GOT3 (cell line): Measurements from ENCODE around the gene GPR55.
"Not testable (repeated sequence)": the region's sequence is repeated elsewhere in the genome, so short reads cannot be mapped to it uniquely, and the experiment has no call there.

Experiments used
- DNase-seq: peaks from one replicate; lab custom pipeline; 2025; ENCODE audit warnings: mixed read lengths; lab: John Stamatoyannopoulos, UW

GPR55 gene, protein sequence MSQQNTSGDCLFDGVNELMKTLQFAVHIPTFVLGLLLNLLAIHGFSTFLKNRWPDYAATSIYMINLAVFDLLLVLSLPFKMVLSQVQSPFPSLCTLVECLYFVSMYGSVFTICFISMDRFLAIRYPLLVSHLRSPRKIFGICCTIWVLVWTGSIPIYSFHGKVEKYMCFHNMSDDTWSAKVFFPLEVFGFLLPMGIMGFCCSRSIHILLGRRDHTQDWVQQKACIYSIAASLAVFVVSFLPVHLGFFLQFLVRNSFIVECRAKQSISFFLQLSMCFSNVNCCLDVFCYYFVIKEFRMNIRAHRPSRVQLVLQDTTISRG

GRCh38 chr2:230924470-230925341 lies at the start of gene GPR55:
GPR55 (minus strand) TSS chr2:230925242; CDS start chr2:230910962, 14,280 bp downstream.
- DNase-seq, result no peak

DNA sequence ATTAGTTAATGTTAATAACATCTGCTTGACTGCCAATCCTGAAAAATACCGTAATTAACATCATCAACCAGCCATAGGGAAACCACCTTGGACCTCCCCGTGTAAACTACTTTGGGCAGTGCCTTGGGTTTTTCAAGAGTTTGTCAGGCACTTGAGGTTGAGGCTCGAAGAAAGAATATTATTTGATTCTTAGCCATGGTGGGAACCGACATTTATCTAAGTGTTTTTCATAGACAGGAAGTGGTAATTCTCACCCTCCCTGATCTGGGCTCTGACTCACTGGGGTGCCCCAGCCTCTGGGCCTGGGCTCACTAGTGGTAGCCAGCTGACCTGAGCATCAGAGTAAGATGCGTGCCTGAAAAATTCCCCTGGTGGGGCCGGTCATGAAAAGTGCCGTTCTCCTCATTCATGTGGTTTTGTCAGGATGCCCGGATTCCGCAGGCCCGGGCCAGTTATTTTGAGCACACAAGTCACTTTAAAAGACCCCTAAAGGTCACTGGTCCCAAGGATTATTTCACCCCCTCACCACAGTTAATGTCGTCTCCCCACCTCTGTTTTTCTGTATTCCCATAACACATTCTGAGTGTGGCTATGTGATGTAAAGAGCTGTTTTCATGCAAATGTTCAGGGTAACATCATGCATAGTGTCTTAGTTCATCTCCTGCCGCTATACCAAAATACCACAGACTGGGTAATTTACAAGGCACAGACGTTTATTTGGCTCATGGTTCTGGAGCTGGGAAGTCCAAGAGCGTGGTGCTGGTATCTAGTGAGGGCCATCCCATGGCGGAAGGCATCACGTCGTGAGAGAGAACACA lies 49.3 kb upstream of the GPR55 start:
- DNase-seq, result no peak

GRCh38 chr2:230972046-230972445 lies 47.0 kb upstream of the GPR55 start:
- DNase-seq, result no peak

DNA sequence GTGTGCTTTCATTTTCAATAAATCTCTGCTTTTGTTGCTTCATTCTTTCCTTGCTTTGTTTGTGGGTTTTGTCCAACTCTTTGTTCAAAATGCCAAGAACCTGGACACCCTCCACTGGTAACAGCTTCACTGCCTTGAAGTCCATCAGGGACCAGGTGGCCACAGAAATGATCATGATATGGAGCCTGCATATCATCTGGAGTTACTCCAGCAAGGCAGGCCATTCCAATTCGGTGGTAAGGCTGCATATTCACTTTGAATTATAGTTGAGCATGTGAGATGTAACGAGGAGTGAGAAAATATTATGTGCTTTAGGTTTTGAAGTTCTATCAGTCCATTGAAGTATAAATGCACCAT lies 44.6 kb upstream of the GPR55 start:
- no peak for DNase-seq

- DNase-seq, result no peak
Measured at GRCh38 chr2:230968921-230969658, 44.0 kb upstream of the GPR55 start.

DNA sequence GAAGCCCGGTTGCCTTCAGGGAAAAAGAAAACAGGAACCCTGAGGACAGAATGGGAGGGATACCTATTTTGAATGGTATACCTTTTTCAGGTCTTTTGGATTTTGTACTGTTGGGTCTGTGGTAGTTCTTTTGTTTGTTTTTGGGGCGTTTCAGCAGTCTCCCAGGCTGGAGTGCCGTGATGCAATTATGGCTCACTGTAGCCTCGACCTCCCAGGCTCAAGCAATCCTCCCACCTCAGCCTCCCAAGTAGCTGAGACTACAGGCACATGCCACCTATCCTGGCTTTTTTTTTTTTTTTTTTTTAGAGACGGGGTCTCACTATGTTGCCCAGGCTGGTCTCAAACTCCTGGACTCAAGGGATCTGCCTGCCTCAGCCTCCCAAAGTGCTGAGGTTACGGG lies 43.3 kb upstream of the GPR55 start:
- DNase-seq, result not testable (repeated sequence)

DNA sequence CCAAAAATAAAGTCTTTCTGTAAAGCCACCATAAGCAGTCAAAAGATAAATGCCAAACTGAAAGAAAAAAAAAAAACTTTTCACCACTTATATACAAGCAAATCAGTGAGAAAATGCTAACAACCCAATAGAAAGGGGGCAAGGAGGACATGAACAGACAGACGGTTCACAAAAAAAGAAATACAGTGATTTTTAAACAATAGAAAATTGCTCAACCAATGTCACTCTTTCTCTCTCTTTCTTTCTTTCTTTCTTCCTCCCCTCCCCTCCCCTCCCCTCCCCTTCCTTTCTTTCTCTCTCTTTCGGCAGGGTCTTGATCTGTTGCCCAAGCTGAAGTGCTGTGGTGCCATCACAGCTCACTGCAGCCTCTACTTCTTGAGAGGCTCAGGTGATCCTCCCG lies 42.1 kb upstream of the GPR55 start:
- DNase-seq, result no peak

DNA sequence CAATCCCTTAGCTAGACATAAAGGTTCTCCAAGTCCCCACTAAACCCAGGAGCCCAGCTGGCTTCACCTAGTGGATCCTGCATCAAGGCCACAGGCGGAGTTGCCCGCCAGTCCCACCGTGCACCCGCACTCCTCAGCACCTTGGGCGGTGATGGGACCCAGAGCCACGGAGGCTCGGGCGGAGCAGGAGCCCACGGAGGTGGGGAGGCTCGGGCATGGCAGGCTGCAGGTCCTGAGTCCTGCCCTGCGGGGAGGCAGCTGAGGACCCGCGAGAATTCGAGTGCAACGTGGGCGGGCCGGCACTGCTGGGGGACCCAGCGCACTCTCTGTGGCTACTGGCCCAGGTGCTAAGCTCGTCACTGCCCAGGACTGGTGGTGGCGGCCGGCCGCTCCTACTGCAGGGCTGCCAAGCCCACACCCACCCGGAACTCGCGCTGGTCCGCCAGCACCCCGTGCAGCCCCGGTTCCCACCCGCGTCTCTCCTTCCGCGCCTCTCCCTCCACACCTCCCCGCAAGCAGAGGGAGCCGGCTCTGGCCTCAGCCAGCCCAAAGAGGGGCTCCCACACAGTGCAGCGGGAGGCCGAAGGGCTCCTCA lies 39.2 kb upstream of the GPR55 start:
- no peak for DNase-seq

DNA sequence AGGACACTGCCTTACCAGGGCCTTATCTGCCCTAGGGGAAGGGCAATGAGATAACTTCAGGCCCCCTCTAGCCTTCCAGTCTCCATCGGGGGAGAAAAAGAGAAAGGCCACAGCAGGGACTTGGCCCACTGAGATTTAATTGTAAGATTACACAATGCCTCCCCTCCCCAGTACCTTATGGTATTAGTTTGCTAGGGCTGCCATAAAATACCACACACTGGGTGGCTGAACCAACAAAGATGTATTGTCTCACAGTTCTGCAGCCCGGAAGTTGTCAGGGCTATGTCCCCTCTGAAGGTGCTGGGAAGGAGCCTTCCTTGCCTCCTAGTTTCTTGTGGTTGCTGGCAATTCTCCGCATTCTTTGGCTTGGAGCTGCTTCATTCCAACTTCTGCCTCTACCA lies 36.0 kb upstream of the GPR55 start:
- no peak for DNase-seq

DNA sequence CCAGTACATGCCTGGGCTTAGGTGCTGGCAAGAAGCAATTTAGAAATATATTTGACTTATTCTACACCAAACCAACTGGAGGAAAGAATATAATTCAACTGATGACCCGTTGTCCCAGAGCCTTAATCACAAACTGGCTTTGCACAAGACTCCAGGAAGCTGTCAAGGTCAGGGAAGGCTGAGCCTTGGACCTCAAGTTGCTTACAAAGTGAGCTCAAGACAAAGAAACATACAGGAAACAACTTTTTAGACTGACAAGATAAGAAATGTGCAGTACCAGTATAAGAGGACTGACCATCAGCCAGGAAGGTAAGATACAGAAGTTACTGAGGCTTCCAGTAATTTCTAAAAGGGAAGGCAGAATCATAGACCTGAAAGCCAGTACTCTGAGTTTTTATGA lies 35.0 kb upstream of the GPR55 start:
- DNase-seq, result no peak

GRCh38 chr2:230958820-230959756 lies 34.0 kb upstream of the GPR55 start:
- no peak for DNase-seq

- DNase-seq, result no peak
Measured at GRCh38 chr2:230957756-230958391, 32.8 kb upstream of the GPR55 start.

- DNase-seq, result no peak
Measured at GRCh38 chr2:230956827-230957755, 32.0 kb upstream of the GPR55 start.

DNA sequence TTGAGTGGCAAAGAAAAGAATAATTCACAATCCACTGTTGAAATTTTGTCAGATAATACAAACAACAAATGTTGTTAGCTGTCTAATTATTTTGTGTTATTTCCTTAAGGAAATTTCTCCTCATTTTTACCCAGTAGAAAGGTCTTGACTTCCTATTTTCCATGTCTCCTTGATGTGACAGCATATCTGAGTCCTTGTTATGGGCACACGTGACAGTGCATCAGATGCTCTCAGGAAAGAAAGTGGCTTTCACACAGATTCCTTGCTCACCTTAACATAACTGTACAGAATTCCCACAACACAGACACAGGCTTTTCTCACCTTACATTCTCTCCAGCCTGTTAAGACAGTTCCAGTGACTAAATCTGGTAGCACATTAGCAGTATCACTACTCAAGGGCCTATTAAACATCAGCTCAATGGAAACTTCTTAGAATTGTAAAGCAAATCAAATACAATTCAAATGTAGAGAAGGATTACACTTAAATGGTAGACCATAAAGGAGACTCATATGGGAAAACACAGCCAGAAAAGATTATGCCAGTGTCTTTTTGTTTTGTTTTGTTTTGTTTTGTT lies 30.2 kb upstream of the GPR55 start:
- DNase-seq, result no peak

GRCh38 chr2:230954746-230955145 lies 29.7 kb upstream of the GPR55 start:
- no peak for DNase-seq

DNA sequence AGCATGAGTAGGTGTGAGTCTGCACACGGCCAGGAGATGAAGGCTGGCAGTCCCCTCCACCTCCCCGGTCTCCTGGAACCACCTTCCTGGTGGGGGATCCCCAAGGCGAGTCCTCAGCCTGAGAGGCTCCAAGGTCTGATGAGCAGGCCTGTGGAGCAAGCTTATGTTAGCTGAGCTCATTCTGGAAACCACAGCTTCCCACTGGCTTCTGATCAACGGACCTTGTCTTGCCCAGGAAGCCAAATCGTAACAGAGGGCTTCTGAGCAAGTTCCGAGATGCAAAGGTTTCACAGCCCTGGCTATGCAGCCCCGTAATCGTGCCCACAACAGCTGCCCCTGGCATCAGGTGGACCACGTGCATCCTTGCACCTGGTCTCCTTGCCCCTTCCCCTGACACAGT lies 28.8 kb upstream of the GPR55 start:
- no peak for DNase-seq

GRCh38 chr2:230952226-230952956 lies 27.3 kb upstream of the GPR55 start:
- no peak for DNase-seq

GRCh38 chr2:230951396-230951795 lies 26.4 kb upstream of the GPR55 start:
- DNase-seq, result no peak
